ENCODE results near the gene KRTAP5-8. TPM values are rescaled to one million over a fixed set of nuclear protein-coding genes. Genes with fewer than 3 reads are reported as not detected.

KRTAP5-8 gene
- total RNA-seq, 1 experiment from 2014 or later: not detected

DNA sequence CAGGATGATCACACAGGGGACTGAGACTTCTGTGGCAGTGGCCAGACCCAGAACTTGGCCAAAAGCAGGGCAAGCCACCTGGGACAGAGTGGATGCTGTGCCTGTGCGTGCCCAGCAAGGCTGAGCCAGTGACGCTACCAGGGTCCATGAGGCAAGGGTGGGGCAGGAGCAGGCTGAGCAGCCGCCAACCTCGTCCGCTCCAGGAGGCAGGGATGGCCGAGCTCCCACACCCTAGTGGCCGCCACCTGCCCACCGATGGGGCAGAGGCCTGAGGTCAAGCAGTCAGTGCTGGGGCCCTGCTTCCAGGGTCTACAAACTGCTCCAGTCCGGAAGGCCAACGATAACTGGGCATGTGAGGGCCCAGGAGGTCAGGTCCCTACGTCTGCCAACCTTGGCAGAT, 17.7 kb downstream of the KRTAP5-8 start:
- no peak for TF ChIP-seq KAT7 (CRISPR knock-in tag; IDR thresholded peaks at IDR 0.05; ENCODE audit: borderline replicate concordance)
- TF ChIP-seq, protein P1, sequence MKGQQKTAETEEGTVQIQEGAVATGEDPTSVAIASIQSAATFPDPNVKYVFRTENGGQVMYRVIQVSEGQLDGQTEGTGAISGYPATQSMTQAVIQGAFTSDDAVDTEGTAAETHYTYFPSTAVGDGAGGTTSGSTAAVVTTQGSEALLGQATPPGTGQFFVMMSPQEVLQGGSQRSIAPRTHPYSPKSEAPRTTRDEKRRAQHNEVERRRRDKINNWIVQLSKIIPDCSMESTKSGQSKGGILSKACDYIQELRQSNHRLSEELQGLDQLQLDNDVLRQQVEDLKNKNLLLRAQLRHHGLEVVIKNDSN (CRISPR knock-in tag; IDR thresholded peaks at IDR 0.05): no peak
- TF ChIP-seq FOXP4 (CRISPR knock-in tag; IDR thresholded peaks at IDR 0.05): no peak
- TF ChIP-seq TEAD1 (CRISPR knock-in tag; IDR thresholded peaks at IDR 0.05): no peak
- TF ChIP-seq ZNF232 (CRISPR knock-in tag; IDR thresholded peaks at IDR 0.05): no peak
- TF ChIP-seq SMAD3 (CRISPR knock-in tag; IDR thresholded peaks at IDR 0.05; ENCODE audit: borderline replicate concordance): no peak
- TF ChIP-seq RORB (CRISPR knock-in tag; IDR thresholded peaks at IDR 0.05): no peak
- TF ChIP-seq SP1 (CRISPR knock-in tag; conservative IDR thresholded peaks at IDR 0.05): no peak
- TF ChIP-seq, protein P2, sequence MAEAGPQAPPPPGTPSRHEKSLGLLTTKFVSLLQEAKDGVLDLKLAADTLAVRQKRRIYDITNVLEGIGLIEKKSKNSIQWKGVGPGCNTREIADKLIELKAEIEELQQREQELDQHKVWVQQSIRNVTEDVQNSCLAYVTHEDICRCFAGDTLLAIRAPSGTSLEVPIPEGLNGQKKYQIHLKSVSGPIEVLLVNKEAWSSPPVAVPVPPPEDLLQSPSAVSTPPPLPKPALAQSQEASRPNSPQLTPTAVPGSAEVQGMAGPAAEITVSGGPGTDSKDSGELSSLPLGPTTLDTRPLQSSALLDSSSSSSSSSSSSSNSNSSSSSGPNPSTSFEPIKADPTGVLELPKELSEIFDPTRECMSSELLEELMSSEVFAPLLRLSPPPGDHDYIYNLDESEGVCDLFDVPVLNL (CRISPR knock-in tag; IDR thresholded peaks at IDR 0.05; ENCODE audit: borderline replicate concordance, low read depth): no peak
- TF ChIP-seq, protein P3, sequence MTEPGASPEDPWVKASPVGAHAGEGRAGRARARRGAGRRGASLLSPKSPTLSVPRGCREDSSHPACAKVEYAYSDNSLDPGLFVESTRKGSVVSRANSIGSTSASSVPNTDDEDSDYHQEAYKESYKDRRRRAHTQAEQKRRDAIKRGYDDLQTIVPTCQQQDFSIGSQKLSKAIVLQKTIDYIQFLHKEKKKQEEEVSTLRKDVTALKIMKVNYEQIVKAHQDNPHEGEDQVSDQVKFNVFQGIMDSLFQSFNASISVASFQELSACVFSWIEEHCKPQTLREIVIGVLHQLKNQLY (CRISPR knock-in tag; IDR thresholded peaks at IDR 0.05): no peak
- TF ChIP-seq GRHL2 (CRISPR knock-in tag; IDR thresholded peaks at IDR 0.05; ENCODE audit: insufficient replicate concordance, severe bottlenecking): no peak
- TF ChIP-seq, protein P4, sequence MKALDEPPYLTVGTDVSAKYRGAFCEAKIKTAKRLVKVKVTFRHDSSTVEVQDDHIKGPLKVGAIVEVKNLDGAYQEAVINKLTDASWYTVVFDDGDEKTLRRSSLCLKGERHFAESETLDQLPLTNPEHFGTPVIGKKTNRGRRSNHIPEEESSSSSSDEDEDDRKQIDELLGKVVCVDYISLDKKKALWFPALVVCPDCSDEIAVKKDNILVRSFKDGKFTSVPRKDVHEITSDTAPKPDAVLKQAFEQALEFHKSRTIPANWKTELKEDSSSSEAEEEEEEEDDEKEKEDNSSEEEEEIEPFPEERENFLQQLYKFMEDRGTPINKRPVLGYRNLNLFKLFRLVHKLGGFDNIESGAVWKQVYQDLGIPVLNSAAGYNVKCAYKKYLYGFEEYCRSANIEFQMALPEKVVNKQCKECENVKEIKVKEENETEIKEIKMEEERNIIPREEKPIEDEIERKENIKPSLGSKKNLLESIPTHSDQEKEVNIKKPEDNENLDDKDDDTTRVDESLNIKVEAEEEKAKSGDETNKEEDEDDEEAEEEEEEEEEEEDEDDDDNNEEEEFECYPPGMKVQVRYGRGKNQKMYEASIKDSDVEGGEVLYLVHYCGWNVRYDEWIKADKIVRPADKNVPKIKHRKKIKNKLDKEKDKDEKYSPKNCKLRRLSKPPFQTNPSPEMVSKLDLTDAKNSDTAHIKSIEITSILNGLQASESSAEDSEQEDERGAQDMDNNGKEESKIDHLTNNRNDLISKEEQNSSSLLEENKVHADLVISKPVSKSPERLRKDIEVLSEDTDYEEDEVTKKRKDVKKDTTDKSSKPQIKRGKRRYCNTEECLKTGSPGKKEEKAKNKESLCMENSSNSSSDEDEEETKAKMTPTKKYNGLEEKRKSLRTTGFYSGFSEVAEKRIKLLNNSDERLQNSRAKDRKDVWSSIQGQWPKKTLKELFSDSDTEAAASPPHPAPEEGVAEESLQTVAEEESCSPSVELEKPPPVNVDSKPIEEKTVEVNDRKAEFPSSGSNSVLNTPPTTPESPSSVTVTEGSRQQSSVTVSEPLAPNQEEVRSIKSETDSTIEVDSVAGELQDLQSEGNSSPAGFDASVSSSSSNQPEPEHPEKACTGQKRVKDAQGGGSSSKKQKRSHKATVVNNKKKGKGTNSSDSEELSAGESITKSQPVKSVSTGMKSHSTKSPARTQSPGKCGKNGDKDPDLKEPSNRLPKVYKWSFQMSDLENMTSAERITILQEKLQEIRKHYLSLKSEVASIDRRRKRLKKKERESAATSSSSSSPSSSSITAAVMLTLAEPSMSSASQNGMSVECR (CRISPR knock-in tag; IDR thresholded peaks at IDR 0.05; ENCODE audit: borderline replicate concordance): no peak
- no peak for TF ChIP-seq FOXP1 (CRISPR knock-in tag; IDR thresholded peaks at IDR 0.05; ENCODE audit: borderline replicate concordance)
- TF ChIP-seq, protein P5, sequence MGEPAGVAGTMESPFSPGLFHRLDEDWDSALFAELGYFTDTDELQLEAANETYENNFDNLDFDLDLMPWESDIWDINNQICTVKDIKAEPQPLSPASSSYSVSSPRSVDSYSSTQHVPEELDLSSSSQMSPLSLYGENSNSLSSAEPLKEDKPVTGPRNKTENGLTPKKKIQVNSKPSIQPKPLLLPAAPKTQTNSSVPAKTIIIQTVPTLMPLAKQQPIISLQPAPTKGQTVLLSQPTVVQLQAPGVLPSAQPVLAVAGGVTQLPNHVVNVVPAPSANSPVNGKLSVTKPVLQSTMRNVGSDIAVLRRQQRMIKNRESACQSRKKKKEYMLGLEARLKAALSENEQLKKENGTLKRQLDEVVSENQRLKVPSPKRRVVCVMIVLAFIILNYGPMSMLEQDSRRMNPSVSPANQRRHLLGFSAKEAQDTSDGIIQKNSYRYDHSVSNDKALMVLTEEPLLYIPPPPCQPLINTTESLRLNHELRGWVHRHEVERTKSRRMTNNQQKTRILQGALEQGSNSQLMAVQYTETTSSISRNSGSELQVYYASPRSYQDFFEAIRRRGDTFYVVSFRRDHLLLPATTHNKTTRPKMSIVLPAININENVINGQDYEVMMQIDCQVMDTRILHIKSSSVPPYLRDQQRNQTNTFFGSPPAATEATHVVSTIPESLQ (CRISPR knock-in tag; IDR thresholded peaks at IDR 0.05): no peak
- TF ChIP-seq PRRX2 (CRISPR knock-in tag; IDR thresholded peaks at IDR 0.05): no peak
- TF ChIP-seq, protein P6, sequence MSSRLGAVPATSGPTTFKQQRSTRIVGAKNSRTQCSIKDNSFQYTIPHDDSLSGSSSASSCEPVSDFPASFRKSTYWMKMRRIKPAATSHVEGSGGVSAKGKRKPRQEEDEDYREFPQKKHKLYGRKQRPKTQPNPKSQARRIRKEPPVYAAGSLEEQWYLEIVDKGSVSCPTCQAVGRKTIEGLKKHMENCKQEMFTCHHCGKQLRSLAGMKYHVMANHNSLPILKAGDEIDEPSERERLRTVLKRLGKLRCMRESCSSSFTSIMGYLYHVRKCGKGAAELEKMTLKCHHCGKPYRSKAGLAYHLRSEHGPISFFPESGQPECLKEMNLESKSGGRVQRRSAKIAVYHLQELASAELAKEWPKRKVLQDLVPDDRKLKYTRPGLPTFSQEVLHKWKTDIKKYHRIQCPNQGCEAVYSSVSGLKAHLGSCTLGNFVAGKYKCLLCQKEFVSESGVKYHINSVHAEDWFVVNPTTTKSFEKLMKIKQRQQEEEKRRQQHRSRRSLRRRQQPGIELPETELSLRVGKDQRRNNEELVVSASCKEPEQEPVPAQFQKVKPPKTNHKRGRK (CRISPR knock-in tag; IDR thresholded peaks at IDR 0.05; ENCODE audit: borderline replicate concordance): no peak
- ATAC-seq (no peak), DNase-seq (ENCODE audit: low spot score) (no peak)
- Mint-ChIP-seq H3K9me3 (peaks cover 44% of the 10 kb centered on the region), H3K4me3 (no peak overlapping the region), H3K27ac (no peak overlapping the region), H3K36me3 (peaks cover 19% of the 10 kb centered on the region), H3K27me3 (ENCODE audit: low read depth) (peaks cover 15% of the 10 kb centered on the region), H3K4me1 (peaks cover 8% of the 10 kb centered on the region)
- CTCF ChIA-PET: interaction anchor here (0.6 kb wide), 1 partner anchor 11 kb away, joined by 5 read pairs; no protein-coding TSS in a partner anchor
- POLR2A ChIA-PET: no interaction called here
